ENCODE data around the gene ZNF831. TPM values are rescaled to one million over a fixed set of nuclear protein-coding genes. Genes with fewer than 3 reads are reported as not detected.

Gene ZNF831
- total RNA-seq, 1 donor from 2014 or later = not detected

DNA sequence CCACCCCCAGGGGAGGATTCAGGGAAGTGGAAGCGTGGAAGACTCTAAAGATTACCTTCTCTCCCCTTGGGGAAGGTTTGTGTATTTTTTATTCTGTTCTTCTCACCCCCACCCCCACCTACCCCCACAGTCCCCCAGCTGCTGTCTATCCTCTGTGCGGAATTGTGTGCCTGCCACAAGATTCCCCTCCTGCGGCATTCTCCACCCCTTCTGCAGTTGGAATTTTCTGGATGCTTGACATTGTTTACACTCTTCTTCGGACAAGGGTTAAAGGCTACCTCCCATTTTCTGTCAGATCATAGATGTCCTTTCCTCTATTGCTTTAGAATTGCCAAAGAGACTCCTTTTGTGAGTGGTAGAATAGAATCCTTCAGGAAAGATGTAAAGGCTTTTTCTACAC is 76.4 kb downstream of the ZNF831 start:
- DNase-seq (ENCODE audit: extremely low read depth, low read depth, low spot score) = no peak

DNA sequence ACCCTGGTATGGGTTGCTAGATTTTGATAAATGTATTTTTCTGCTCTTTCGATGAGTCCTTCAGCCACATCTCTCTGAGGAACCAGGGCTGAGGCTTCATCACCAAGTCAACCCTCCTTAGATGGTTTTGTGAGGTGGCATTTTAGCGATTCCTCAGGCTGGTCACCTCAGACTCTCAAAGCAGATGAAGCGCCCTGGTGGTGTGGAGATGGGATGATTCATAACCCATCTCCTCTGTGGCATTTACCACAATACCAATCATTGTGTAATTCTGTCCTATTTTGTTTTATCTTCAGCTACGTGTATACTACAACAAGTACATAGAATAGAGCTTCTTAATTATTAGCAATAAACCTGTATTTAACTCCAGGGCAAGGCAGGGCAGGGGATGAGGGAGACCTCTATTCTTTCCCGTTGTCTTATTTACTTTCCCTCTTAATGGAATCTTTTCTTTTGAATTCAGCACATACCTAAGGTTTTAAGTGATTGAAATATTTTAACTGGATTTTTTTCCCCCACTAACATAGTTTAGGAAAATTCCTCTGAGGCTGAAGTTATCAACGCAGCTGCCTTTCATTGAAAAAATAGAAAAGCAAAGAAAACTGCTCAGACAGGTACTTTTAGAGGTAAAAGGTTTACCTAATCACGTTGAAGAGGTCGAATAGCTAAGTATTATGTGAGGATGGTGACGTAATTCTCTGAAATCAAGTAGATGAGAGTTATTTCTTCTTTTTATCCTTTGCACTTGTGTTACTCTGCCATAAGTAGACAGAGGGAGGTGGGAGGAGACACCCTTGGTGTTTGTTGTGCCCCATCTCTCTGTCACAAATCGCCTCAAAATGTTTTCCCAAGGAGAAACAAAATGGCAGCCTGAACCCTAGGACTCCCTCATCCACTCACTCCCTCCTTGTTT is 79.3 kb downstream of the ZNF831 start:
- DNase-seq (ENCODE audit: extremely low read depth, low read depth, low spot score) = no peak

DNA sequence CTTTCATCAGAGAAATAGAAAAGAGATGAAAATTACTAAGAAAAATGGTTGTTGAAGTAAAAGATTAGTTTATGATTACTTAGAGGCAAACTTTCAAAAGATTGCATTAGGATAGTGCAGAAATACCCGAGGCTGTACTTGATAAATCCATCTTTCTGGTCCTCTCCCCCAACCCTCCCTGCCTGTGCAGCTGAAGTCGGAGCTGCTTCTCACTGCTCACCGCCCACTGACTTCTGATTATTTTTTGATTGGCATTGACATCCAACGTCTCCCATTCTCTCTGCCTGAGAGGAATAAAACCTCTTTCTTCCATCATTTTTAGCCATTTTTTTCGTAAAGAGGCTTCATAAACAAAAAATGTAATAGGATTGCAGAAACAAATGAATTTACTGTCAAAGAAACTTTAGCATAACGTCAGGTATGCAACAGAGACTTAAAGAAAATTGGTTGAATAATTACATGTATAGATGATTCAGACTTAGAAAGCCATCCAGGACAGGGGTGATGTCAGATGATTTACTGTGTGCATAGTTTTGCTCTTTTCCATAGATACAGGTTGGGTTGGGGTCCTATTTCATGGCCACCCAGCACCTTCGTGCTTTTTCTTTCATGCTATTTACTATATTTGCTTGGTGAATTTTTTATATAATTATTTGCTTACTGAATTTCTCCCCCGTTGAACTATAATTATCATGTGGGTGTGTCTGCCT is 83.2 kb downstream of the ZNF831 start:
- no peak for DNase-seq (ENCODE audit: extremely low read depth, low read depth, low spot score)

DNA sequence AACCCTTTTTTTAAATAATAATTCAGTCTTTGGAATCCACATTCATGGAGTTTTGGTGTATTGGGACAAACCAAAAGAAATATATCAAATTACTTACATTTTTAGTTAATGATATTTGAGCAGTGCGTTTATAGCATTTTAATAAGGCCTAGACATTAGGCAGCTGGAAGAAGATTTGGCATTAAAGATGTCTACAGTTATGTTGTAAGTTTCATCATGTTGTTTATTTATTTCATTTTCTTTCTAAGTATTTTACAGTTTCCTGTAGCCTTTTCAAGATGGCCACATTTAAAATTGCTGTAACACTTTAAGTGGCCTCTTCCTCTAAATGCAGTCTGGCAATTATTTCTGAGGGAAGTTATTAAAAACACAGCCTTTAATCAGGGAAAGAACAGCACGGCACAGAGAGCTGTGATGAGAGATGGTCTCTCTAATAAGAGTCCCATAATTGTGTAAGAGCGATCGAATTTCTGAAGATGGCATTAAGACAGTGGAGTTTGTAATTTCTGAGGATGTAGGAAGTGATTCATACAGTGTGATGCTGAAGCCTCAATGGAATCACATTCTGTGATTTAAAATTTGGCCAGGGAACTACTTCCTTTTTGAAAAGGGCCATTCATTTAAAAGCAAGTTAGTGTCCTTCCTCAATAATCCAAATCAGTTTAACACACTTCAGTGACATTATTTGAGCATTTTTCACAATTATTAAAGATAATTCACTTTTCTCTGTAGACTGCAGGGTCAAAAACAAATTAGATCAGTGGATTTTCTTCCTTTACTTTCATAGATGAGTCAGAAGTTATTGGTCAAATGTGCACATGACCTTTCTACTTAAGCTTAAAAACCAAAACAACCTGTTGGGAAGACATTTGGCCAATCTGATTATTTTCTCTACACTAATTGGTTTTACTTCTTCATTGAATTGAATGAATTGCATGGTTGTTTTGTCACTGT is 84.4 kb downstream of the ZNF831 start:
- no peak for DNase-seq (ENCODE audit: extremely low read depth, low read depth, low spot score)

DNA sequence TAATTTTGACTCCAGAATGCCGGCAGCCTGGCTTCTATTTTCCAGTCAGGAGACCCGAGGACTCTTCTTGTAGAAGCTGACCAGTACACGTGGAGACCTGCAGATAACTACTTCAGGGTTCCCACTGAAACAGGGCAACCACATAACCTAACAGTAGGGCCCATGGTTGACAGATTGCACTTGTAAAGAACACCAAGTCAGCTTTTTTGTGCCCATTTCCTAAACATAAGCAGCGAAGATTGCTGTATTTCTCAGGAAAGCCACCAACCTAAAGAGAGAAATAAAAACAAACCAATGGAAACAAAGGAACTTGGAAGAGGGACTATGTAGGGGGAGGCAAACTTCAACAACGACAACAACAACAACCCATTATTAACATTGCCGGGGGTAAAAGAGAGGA is 86.7 kb downstream of the ZNF831 start:
- DNase-seq (ENCODE audit: extremely low read depth, low read depth, low spot score) = no peak

DNA sequence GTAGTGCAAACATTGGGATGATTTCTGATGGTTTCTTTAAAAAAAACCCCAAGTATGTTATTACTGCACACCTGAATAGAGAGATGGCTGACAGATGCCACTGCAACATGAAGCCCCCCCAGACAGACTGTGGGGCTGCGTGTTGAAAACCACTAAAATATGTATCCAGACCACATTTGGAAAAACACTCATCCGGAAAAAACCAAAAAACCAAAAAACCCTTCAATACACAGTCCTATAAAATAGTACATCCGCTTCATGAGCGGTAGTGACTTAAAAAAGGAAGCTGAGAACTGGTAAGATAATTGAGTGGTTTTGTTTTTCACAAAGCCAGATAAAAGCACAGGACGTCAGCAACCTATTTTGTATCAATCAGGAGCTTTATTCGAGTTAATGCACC is 89.7 kb downstream of the ZNF831 start:
- DNase-seq (ENCODE audit: extremely low read depth, low read depth, low spot score) = no peak

DNA sequence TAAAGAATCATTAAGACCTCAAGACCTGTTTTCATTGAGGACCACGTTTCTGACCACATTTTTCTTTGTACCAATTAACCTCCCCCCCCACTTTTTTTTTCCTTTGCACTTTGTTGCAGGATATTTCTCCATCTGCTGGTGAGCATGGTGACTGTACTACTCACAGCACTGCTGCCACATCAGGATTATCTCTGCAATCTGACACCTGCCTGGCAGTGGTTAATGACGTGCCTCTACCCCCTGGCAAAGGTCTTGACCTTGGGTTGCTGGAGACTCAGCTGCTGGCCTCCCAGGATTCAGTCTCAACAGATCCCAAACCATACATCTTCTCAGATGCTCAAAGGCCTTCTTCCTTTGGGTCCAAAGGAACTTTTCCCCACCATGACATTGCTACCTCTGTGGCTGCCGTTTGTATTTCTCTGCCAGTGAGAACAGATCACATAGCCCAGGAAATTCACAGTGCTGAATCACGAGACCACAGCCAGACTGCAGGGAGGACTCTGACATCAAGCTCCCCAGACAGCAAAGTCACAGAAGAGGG is 90.2 kb downstream of the ZNF831 start:
- no peak for DNase-seq (ENCODE audit: extremely low read depth, low read depth, low spot score)

DNA sequence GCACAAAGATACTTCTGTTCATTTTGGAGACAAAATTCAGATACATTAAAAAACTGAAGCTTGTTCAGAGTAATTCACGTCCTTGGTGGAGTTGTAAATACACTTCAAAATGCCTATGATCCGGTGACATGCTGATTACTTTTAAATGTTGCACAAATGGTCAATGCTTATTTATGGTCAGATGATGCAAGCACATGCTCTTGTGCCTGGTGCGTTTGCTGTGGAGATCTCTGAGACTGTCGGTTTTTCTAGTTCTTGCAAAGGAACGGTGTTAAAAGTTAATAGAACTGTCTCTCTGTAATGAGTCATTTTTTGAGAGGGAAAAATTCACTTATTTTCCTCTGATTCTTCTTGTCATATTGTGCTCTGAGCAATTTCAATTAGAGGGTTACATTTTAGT is 91.6 kb downstream of the ZNF831 start:
- DNase-seq (ENCODE audit: extremely low read depth, low read depth, low spot score) = no peak

DNA sequence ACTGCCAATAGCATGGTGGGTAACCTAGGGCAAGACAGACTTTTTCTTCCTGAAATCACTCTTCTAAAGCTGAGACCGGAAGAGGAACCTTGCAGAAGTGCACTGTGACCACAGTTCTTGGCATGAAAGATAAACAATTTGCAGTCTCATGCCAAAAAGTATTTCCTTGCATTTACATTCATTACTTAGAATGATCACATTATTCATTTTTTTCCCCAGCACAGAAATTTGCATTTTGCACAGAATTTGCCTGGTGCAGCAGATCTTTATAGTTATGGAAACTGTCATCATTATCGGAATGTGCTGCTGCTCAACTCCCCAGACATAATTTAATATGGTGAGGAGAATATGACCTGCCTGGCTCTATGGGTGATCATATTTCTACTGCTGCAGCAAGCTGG is 94.6 kb downstream of the ZNF831 start:
- DNase-seq (ENCODE audit: extremely low read depth, low read depth, low spot score) = no peak

DNA sequence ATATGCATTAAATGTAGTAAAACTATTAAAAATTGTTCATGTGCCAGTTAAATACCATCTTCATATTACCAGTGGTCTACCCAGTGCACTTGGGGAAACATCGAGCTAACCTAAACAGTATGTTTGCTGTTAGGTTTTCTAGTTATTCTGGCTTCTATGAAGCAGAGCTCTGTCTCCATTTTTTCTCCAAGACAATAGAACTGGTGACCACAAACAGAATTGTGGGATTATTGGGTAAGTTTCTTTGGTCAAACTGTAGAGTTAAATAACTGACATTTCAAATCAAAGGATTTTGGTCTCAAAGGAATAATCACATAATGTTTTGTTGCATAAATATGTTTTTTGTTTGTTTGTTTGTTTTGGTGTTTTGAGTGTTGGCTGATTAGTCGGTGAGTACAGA is 96.3 kb downstream of the ZNF831 start:
- DNase-seq (ENCODE audit: extremely low read depth, low read depth, low spot score) = no peak

DNA sequence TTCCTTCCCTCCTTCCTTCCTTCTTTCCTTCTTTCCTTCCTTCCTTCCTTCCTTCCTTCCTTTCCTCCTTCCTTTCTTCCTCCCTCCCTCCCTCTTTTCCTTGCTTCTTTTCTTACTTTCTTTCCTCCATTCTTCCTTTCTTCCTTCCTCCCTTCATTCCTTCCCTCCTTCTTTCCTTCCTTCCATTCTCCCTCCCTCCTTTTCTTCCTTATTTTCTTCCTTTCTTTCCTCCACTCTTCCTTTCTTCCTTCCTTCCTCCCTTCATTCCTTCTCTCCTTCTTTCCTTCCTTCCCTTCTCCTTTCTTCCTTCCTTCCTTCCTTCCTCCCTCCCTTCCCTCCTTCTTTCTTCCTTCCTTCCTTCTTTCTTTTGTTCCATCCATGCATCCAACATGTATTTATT is 101.7 kb downstream of the ZNF831 start:
- DNase-seq (ENCODE audit: extremely low read depth, low read depth, low spot score) = no peak

DNA sequence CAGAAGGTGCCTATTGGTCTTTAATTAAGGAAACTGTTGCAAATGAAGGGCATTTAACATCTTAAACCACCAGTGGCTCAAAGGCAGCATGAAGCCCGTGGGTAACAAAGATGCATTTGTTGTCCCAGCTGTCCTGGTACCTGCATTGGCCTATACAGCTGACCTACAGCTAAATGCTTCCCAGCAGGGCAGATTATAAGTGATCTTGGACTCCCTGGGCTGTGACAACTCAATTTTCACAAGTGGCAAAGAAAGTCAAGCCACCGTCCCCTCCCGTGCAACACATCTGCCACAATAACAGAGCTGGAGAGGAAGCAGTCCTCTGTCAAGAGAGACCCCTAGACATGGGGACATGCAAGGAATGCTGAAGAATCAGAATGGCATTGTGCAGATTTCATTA is 105.2 kb downstream of the ZNF831 start:
- no peak for DNase-seq (ENCODE audit: extremely low read depth, low read depth, low spot score)

DNA sequence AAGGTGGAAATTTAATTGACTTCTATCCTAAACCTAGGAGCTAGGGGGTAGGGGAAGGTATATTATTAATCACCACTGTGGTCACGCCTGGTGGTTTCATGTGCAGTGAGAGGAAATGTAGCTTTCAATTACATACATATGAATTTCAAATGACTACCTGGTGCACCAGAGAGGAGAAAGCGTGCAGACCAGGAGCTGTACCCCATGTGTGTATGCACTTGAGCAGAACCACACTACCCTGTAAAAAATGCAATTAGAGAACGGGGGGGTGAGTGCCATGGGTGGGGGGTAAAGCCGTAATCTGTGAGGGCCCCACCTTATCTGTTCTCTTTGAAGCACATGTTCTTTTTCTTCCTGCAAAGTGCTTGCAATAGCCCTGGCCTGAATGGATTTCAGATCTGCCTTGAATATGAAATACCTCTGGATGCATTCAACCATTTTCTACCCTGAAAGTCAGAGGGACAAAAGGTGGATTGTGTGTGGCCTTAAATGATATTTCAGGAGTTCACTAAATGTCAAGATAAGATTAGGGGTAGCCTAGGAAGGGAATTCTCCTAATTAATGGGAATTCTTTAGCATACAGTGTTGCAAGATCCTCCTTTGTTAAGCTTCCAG is 105.9 kb downstream of the ZNF831 start:
- no peak for DNase-seq (ENCODE audit: extremely low read depth, low read depth, low spot score)

DNA sequence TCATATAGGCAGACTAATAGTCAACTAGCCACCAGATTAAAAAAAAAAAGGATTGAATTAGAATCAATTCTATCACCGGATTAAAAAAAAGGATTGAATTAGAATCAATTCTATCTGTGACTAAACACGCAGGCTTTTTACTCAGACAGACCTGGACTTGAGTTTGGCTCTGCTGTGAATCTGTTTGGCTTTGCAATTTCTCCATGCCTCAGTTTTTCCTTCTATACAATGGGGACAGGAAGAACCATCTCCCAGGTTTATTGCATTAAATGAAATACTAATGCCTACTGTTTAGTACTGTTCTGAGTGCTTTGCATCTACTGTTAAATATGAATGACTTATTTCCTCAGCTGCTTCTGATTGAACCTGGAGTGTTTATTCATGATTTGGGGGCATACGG is 106.8 kb downstream of the ZNF831 start:
- DNase-seq (ENCODE audit: extremely low read depth, low read depth, low spot score) = no peak

DNA sequence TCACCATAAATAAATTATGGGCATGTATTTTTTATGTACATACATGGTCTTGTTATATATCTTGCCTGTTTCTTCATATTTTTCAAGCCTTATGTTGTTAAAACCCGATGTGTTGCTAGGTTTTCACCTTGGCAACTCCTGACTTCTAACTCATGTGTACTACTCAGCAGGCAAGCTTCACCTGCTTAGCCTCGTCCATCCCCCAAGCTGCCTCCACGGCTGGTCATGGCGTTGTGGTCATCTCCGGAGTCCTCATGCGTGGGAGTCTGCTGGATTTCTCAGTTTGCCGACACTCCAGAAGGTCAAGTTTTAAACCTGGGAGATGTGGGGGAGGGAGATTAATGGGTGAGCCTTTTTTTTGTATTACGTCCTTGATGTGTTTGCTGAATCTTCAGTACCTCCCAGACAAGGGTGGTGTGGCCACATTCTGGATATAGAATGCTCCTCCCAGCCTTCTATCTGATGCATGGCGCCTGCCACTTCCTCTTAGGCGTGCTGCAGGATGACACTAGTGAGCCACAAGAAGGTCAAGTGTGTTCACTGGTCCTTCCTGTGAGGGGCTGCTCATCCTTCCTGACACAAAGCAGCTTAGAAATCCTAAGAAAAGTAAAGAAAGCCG is 110.2 kb downstream of the ZNF831 start:
- no peak for DNase-seq (ENCODE audit: extremely low read depth, low read depth, low spot score)

DNA sequence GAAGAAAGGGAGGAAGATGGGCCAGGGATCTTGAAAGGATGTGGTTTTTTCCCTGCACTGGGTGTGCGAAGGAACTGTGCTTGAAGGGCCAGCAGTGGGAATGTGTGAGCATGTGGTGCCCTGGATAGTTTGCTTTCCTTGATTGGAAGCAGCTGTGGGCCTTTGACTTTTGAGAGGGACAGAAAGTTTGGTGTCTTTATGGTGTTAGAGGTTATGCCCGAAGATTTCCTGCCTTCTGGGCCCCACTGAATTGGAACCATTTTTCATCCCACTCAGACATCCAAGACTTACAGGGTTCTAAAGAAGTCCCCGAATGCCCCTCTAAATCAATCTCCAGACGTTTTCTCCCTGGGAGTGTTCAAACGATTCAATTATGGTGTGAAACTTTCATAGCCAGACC is 113.3 kb downstream of the ZNF831 start:
- no peak for DNase-seq (ENCODE audit: extremely low read depth, low read depth, low spot score)

DNA sequence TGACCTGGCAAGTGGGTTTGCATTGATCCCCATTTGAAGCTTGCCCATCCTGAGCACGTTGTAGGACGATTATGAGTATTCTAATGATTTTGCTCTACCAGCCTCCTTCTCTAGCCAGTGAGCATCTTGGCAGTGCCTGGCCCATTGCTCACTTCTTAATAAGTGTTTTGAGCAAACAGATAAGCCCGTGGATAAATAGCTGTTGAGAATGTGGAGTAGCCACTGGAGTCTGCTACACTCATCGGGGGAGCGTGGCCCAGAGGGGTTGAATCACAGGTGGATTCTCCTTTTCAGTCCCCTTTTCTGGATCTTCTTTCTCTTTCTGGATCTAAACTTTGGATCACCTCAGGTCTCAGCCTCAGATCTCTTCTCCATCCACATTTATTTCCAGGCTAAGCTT is 120.8 kb downstream of the ZNF831 start:
- DNase-seq (ENCODE audit: extremely low read depth, low read depth, low spot score) = no peak

DNA sequence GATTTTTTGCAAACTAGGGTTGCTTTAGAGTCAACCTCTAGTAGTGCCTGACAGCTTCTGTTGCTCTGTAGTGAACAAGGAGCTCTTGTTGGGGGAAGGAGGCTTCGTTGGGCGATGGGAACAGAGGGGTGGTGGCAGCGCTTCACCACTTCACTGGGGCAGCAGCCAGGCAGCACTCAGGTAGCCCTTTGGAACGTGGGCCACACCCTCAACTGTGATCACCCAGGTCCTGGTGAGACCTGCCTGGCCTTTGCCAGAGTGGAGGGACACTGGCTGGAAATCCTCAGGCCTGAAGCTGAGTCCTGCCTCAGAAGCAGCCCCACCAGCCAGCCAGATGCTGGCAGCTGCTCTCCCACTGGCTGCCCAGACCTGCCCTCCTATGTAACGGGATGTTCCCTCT is 126.4 kb downstream of the ZNF831 start:
- DNase-seq (ENCODE audit: extremely low read depth, low read depth, low spot score) = no peak

DNA sequence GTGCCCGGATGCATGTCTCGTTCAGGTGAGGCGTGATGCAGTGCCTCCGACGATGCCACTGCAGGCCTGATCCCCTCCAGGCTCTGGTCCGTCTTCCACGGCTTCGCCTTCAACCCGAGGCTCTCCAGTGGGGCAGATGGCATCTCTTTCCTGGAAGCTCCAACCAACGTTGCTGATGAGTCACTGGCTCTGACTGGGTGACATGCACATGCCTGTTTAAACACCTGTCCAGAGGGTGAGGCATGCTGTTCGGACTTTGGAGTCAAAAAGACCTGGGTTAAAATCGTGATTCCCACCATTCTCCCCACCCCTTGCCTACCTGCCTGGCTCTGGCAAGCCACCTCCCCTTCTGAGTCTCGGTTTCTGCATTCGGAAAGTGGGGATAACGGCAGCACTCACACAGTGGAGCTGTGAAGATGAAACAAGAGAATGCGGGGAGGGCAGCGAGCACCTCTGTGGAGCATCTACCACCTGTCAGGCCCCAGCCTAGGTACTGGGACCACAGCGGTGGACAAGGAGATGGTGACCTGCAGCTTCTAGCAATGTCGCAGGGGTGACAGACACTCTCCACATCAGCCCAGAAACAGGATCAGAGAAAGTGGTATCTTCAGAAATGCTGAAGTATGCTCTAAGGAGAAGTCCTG is 128.2 kb downstream of the ZNF831 start:
- no peak for DNase-seq (ENCODE audit: extremely low read depth, low read depth, low spot score)

Measured in glomerular endothelial cell (primary cell).